ENCODE measurements around the gene WAPL.

GRCh38 chr10:86512137-86512536 lies 9.5 kb downstream of the WAPL start:
- no peak for TF ChIP-seq POLR2A (IDR thresholded peaks at IDR 0.05)
- TF ChIP-seq, protein P1, sequence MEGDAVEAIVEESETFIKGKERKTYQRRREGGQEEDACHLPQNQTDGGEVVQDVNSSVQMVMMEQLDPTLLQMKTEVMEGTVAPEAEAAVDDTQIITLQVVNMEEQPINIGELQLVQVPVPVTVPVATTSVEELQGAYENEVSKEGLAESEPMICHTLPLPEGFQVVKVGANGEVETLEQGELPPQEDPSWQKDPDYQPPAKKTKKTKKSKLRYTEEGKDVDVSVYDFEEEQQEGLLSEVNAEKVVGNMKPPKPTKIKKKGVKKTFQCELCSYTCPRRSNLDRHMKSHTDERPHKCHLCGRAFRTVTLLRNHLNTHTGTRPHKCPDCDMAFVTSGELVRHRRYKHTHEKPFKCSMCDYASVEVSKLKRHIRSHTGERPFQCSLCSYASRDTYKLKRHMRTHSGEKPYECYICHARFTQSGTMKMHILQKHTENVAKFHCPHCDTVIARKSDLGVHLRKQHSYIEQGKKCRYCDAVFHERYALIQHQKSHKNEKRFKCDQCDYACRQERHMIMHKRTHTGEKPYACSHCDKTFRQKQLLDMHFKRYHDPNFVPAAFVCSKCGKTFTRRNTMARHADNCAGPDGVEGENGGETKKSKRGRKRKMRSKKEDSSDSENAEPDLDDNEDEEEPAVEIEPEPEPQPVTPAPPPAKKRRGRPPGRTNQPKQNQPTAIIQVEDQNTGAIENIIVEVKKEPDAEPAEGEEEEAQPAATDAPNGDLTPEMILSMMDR (IDR thresholded peaks at IDR 0.05) = no peak
